HK-2 (cell line): ENCODE measurements around the gene KRT79.
"Not testable (repeated sequence)": the region's sequence is repeated elsewhere in the genome, so short reads cannot be mapped to it uniquely, and the experiment has no call there.

ENCODE experiments used
- DNase-seq: peaks from one replicate; pipeline ENCODE4 v3.0.0-alpha.2; 2018; ENCODE audit not compliant: unreplicated experiment

The KRT79 gene

GRCh38 chr12:52860102-52860823, 26.2 kb upstream of the KRT79 start:
- DNase-seq = no peak

DNA sequence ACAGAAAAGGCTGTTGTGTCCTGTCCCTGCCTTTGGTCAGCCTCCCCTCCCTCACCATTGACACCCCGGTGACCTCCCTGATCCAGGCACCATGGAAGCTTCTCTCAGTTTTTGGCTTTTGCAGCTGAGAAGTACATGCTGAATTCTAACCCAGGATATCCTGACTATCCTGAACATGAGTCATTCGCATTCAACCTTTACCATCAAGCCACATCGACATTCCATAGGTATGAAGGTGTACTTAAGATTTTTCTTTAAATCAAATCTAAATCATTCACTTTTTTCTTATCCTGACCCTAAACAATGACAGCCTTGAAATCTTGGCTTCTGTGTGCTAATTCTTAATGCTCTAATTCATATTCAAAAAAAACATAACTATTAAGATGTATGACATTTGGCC, 23.4 kb upstream of the KRT79 start:
- no peak for DNase-seq

- no peak for DNase-seq
Observed at GRCh38 chr12:52856787-52857186, 22.7 kb upstream of the KRT79 start.

- not testable (repeated sequence) for DNase-seq
Observed at GRCh38 chr12:52856077-52856476, 22.0 kb upstream of the KRT79 start.

DNA sequence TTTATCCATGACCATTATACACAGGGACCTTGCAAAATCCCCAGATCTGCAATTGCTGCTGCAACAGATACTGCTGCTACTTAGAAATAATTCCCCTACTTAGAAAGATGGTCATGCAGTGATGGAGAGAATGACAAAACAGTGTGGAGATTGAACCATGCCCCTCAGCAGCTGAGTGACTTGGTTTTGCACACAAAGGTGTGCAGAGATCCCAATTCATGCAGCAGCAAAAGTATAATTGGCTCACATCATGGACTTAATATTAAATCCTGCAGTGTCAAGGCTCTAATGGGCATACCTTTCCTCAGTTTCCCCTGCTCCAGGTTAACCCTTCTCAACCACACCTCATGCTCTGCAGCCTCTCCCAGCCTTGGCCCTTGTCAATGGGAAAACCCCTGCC, 17.7 kb upstream of the KRT79 start:
- no peak for DNase-seq

DNA sequence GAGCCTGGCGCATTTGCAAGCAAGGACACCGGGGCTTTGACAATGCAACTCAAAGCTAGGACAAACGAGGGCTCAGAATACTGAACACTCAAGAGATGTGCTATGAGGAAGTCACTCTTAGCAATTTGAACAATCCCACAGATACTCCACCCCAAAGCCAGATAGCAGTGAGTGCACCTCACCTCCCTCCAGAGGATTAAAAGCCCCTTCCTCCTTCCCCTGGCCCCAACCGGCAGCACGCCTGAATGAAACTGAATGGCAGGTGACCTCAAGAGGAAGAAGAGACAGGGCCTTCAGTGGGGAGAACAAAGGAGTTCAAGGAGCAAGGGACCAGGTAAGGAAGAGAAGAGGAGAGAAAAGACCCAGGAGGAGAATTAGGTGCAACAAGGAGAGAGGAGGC, 16.6 kb upstream of the KRT79 start:
- DNase-seq = no peak

DNA sequence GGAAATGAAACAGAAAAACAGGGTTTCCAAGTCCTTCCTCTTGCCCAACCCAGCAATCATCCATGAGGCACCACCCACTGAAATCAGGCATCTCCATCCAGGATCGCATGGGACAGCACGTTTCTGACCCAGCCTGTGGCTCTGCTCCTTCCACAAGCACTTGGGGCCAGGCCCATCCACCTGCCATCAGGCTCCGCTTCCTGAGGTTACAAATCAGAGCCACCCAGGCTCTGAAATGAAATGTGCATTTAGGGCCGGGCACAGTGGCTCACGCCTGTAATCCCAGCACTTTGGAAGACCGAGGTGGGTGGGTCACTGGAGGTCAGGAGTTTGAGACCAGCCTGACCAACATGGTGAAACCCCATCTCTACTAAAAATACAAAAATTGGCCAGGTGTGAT, 15.4 kb upstream of the KRT79 start:
- DNase-seq = no peak

DNA sequence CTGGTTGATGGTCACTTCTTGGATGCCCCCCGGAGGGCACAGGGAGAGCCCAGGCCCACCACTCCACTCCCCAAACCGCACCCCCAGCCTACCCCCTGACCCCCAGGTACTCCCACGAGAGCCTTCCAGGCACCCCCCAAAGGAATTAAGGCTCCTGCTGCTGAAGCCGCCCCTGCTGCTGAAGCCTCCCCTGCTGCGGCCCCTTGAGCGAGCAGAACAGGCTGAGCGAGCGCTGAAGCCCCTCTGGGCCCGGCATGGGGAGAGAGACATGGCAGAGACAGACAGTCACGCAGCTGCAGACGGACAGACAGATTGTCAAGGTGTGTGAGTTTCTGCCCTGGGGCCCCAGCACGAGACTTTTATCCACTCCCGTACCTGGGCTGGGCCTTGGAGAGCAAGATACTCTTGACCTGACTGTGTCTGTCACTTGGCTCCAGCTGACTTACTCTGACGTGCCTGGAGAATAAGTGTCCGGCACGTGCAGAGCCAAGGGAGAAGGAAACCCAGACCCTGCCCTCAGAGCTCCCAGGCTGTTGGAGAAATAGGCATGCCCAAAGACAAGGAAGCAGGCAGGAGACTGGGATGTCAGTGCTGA, 14.6 kb upstream of the KRT79 start, which contains the start of gene KRT78:
TSS of gene KRT78 (minus strand) at position 334 of the 595 bp plus-strand sequence. CDS start at position 270, 64 bp downstream.
- DNase-seq = no peak

DNA sequence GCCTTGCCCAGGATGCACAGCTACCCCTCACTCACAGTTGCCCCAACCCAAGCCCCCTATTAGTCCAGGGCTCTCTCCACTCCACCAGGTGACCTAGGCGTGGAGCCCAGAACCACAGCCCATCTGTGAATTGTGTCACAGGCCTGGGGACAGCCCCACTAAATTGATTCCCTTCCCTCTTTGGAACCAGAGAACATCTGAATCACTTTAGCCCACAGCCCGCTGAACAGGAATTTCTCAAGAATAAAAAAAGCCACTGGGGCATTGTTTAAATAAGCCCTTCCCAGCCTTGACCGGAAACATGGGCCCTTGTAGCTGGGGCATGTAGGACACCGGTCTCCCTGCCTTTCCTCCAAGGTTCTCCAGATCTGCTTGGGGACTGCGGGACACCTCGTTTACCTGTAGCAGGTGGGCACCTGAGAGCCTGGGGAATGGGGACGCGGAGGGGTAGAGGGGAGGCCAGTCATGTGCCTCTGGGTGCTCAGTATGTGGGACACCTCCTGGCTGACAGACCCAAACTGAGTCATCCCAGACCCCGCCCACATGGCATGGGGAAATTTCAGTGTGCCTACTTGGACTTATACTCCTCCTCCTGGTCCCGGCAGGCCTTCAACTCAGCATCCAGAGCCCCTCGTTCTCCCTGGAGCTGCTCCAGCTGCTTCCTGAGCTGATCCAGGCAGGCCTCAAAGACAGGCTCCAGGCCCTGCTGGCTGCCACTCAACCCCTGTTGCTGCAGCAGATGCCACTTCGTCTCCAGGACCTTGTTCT, 13.4 kb upstream of the KRT79 start:
- DNase-seq = peak; percentile 81

GRCh38 chr12:52846356-52846970, 12.4 kb upstream of the KRT79 start:
- no peak for DNase-seq

DNA sequence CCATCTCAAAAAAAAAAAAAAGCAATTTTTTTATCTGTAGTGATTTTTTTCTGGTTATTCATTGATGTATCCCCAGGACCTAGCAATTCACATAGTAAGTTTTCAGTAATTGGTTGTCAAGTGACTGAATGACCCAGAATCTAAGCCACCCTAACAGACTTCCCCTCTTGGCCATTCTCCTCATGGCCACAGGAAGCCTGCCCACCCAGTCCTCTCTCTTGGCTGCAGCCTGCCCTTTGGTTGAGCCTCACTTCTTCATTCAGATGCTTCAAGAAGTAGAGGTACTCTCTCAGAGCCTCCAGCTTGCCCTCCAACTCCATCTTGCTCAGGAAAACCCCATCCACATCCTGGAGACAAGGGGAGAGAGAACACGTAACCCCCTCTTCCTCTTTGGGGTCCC, 11.8 kb upstream of the KRT79 start:
- DNase-seq = no peak

- DNase-seq = no peak
Observed at GRCh38 chr12:52844386-52844785, 10.3 kb upstream of the KRT79 start.

GRCh38 chr12:52839436-52840105, 5.5 kb upstream of the KRT79 start:
- no peak for DNase-seq

DNA sequence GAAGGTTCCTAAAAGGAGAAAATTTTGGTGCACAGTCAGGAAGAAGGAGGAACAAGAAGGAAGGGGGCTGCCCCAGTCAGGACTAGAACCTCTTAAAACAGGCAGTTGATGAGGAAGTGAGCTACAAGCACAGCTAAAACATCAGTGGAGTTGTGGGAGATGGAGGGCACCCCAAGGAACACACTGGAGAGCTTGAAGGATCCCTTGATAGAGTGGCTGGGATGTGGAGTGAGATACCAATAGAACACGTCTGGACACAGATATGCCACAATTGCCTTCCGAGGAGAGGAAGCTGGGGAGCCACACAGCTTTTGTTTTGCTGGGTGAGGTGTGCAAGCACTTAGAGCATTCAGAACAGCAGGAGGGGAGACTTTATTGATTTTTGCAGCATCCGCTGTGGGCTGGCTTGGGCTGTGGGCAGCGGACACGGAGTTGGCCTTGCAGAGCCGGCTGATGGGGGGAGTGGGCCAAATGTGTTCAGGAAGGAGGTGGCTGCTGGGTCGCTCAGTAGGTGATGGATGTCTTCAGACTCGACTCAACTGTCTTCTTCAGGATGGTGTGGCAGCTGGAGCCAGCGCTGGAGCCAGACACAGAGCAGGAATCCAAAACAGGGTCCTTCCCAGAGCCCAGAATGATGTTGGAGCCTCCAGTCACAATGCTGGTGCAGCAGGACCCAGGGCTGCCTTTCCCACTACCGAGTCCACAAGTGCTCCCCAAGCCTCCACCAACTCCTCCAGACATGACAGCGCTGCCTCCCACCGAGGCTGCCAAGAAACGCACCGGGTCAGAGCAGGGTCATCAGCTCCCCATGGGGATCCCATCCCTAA, 4.7 kb upstream of the KRT79 start:
- no peak for DNase-seq

GRCh38 chr12:52837781-52838608, 3.9 kb upstream of the KRT79 start:
- no peak for DNase-seq

GRCh38 chr12:52837413-52837741, 3.3 kb upstream of the KRT79 start:
- peak; percentile 52 for DNase-seq

GRCh38 chr12:52836491-52837412, 2.6 kb upstream of the KRT79 start:
- DNase-seq = no peak

- peak; percentile 67 for DNase-seq
Observed at GRCh38 chr12:52836042-52836466, 1.9 kb upstream of the KRT79 start.
